Transverse colon (tissue), 4 donors: ENCODE measurements around the gene HDAC9.

Experiments used
- CTCF ChIP-seq, 5 experiments: fragments of 200-600 bp in 3 of 5; fragments of 450-650 bp in 2 of 5; sonication (generic) in 3 of 5; IDR thresholded peaks; 1 replicate in 2 of 5; 2 replicates in 3 of 5; pipeline ENCODE4 v1.5.1; 2016 to 2017; ENCODE audit warnings: antibody characterized with exemption in 5 of 5, inconsistent platforms in 3 of 5, mild to moderate bottlenecking in 2 of 5, moderate library complexity in 1 of 5
- EP300 ChIP-seq: sonication (generic); formaldehyde crosslinking; IDR thresholded peaks from one replicate; pipeline ENCODE4 v1.6.1; 2017; ENCODE audit warnings: antibody characterized with exemption, low read depth
- POLR2A ChIP-seq: fragments of 450-650 bp; IDR thresholded peaks from one replicate; pipeline ENCODE4 v1.6.1; 2016; ENCODE audit warnings: antibody characterized with exemption, mild to moderate bottlenecking, moderate library complexity
- POLR2AphosphoS5 ChIP-seq, 3 donors: sonication (generic); formaldehyde crosslinking; IDR thresholded peaks; one replicate each; pipeline ENCODE4 v1.6.1; 2016; ENCODE audit warnings: antibody characterized with exemption in 3 of 3

GRCh38 chr7:18844735-18845134 lies 349.2 kb downstream of the HDAC9 start:
- TF ChIP-seq EP300: no peak
- no peak for TF ChIP-seq CTCF (IDR thresholded peaks at IDR 0.05)
- no peak for TF ChIP-seq POLR2A
- no peak for TF ChIP-seq POLR2AphosphoS5 (IDR thresholded peaks at IDR 0.05)
